GM21717 (cell line): Measurements from ENCODE around the gene NBAS.

Experiments used
- ATAC-seq: cut with Tn5 transposase; IDR thresholded peaks from one replicate; pipeline ENCODE4 v1.9.1; 2021; ENCODE audit warnings: mild to moderate bottlenecking, moderate library complexity; ENCODE audit not compliant: unreplicated experiment

The NBAS gene

DNA sequence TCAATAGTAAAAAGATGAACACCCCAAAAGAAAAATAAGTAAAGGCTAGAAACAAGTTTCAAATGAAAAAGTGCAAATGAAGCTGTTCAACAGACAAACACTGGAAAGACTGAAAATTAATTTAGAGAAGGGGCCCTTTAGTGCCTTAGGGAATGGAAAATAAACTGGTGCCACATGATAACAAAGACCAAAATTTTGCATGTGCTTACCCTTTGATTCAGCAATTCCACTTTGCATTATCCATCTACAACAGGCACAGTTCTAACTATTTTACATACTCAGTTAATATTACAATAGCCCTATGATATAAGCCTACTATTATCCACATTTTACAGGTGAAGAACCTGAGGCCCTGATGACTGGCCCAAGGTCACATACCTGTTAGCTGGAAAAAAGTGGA is 183.9 kb downstream of the NBAS start:
- ATAC-seq, result no peak

DNA sequence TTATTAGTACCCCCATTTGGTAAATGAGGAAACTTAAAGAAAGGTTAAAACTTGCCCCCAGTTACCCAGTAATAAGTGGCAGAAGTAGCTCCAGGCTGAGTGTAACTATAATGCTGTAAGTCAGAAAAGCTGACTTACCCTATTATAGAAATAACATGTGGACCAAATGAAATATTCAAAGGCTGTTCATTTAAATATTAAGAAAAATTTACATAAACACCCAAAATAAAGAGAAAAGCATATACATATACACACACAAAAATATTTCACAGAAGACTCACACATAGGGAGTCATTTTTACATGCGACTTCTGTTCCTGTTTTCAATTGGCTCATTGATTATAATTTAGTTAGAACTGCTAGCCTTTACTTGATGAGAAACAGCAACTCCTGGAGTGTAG is 189.1 kb downstream of the NBAS start:
- ATAC-seq, result no peak

DNA sequence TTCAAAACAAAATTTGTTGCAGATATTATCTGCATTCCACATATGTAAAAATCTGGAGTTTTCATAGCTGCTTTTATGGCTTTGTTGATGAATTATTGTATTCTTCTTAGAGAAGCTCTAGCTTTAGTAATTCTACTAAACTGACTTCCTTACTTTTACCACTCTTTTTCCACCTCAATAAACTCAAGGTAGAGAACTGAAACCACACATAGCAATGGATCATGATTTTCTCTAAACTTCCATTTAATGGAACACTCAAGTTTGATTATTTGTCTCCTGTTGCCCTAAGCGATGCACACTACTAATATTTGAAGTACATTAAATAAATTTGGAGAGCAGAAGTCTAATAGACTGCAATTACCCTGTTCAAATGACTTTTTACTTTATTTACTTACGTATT is 192.0 kb downstream of the NBAS start:
- ATAC-seq, result no peak

- no peak for ATAC-seq
Measured at GRCh38 chr2:15367715-15368114, 193.4 kb downstream of the NBAS start.

DNA sequence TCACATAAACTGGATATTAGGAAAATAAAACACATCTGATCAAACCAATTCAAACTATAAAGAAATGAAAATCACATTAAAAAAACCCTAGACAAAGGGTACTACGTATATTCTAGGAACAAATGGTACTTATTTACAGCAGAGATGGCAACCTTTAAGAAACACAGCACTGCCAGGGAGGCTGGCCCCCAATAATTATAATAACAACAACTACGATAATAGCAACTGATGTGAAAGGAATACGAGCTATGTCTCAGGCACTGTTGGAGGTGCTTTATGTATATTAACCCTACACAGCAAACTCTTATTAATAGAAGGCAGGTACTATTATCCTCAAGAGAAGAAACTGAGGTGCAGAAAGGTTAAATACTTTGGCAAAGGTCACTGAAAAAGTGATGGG is 193.9 kb downstream of the NBAS start:
- ATAC-seq, result no peak

DNA sequence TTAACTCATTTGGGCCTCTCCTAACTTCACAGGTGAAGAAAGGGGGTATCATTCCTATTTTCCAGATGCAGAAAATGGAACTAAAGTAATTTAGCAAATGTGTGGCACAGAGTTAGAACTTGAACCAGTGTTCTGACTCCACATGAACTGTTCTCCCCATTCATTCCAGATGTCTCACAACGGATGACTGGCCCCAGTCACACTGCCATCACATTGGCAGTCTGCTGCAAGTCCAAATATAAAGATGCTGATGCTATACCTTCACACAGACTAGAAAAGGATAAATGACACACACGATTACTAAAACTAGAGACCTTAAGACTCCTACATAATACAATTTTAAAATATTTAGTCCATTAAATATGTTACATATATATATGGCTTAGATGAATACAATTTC is 195.7 kb downstream of the NBAS start:
- no peak for ATAC-seq

- ATAC-seq, result no peak
Measured at GRCh38 chr2:15364561-15364960, 196.6 kb downstream of the NBAS start.

- no peak for ATAC-seq
Measured at GRCh38 chr2:15363734-15364133, 197.4 kb downstream of the NBAS start.

DNA sequence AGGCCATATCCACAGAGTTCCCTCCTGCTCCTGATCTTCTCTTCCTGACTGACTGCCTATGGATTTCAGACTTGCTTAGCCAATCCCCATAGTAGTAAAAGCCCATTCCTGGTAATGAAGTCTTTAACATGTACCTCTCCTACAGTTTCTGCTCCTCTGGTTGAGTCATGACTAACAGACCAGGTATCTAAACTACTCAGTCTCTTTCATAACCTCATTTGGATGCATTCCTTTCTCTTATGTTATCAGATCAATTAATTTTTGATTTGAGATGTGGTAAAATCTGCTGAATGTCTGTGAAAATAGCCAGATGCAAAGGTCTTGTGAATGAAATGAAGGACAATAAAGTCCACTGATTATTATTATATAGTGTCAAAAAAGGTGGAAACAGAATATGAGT is 198.0 kb downstream of the NBAS start:
- ATAC-seq, result no peak

DNA sequence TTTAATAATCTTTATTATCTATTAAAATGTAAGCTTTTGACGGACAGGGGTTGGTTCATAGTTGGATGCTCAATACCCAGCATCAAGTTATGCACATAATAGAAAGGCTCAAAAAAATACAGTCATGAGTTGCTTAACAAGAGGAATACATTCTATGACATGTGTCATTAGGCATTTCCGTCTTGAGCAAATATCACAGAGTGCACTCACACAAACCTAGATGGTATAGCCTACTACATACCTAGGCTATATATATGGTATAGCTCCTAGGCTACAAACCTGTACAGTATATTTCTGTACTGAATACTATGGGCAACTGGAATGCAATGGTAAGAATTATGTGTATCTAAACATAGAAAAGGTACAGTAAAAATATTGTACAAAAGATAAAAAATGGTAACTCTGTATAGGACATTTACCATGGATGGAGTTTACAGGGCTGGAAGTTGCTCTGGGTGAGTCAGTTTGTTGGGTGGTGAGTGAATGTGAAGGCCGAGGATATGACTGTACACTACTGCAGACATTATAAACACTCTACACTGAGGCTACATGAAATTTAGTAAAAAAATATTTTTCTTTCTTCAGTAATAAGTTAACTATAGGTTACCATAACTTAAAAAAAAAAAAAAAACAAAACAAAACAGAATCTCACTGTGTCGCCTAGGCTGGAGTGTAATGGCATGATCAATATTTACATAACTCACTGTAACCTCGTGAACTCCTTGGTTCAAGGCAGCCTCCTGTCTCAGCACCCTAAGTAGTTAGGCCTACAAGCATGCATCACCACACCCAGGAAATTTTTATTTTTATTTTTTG is 201.2 kb downstream of the NBAS start:
- ATAC-seq, result no peak

DNA sequence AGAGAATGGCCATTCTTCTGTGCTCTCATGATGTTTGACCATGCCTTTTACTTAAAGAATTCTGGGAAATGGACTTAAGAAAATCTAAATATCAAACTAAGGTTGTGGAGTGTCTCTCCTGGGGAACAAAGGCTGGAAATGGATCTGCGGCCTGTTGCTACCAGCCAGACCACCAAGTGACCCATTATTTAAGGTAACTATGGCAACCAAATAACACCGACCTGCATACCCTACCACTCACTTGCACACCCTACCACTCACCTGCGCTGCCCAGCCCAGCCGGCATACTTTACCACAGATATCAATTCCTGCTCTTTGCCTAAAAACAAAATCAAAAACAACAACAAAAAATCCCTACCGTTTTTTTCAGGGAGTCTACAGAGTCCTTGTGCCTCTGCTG is 203.2 kb downstream of the NBAS start:
- no peak for ATAC-seq

GRCh38 chr2:15357186-15357585 is 203.9 kb downstream of the NBAS start:
- ATAC-seq, result no peak

DNA sequence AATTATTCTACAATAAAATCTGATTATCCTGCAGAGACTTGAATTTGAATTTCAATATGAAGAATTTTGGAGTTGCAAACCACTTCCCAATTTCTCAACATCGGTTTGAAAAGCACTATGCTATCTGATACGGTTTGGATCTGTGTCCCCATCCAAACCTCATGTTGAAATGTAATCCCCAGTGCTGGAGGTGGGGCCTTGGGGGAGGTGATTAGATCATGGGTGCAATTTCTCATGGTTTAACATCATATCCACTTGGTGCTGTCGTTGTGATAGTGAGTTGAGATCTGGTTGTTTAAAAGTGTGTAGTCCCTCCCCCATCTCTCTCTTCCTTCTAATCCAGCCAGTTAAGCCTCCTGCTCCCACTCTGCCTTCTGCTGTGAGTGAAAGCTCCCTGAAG is 205.7 kb downstream of the NBAS start:
- ATAC-seq, result no peak

DNA sequence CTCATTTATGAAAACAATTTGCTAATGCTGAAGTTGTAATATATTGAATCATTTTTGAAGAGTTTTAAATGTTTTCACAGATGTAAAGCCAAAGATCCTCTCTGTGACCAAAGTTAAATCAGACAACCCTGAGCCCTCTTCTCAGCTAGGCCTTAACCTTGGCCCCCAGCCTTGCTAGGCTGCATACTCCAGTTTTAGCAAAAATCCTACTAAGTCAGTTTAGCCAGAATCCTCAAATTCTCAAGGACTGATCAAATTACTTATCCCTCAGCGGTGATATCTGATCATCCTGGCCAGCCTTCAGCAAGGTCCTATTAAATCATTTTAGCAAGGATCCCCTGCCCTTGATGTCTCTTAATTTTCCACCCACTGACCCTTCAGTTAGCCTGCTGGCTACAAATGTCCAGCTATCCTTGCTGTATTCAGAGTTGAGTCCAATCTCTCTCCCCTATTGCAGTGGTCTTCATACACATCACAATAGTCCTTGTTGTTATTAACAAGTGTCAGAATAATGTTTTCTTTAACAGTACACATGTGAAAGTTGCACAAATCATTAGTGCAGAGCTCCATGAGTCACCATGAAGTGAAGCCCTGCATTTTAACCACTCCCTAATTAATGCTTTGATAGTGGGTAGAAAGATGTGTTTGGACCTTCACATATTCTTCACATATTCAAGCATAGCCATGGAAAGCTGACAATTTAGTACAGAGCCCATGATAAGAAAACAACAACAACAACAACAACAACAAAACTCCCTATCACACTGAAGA is 206.4 kb downstream of the NBAS start:
- ATAC-seq, result no peak

GRCh38 chr2:15352363-15352762 is 208.8 kb downstream of the NBAS start:
- ATAC-seq, result no peak

DNA sequence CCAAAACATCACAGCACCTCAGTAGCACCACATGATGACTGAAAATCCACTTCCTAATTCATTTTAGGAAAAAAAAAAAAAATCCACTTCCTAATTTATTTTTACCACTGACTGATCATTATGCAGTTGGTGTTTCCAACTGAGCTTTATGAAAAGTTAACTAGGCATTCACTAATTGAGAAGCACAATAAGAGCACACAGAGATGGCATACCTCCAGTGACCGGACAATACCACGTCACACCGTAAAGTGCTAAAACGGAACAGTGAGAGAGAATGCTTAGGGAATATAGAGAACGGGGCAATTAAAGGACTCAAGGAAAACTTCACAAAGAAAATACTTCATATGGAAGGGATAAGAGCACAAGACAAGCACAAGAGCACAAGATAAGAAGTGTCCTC is 212.5 kb downstream of the NBAS start:
- no peak for ATAC-seq

GRCh38 chr2:15348045-15348444 is 213.1 kb downstream of the NBAS start:
- ATAC-seq, result no peak

GRCh38 chr2:15346624-15347023 is 214.5 kb downstream of the NBAS start:
- no peak for ATAC-seq

- ATAC-seq, result no peak
Measured at GRCh38 chr2:15337996-15338666, 223.0 kb downstream of the NBAS start.

GRCh38 chr2:15334644-15335326 is 226.3 kb downstream of the NBAS start:
- ATAC-seq, result no peak

- ATAC-seq, result no peak
Measured at GRCh38 chr2:15331787-15332186, 229.3 kb downstream of the NBAS start.
